Articular chondrocyte of knee joint (primary cell): ENCODE measurements around the gene PGAM1. TPM values are rescaled to one million over a fixed set of nuclear protein-coding genes. Genes with fewer than 3 reads are reported as not detected.

Experiments used
- small RNA-seq: library from RNA; depleted of rRNA; stranded (forward); fragments of <200 nt; gene quantifications from one replicate; pipeline ENCODE3, GENCODE V24; 2012
- total RNA-seq: library from RNA; depleted of rRNA; stranded (reverse); fragments of >200 nt; gene quantifications from 2 replicates; pipeline ENCODE4 v1.2.3, GENCODE V29; 2012

The PGAM1 gene
- total RNA-seq: 524 and 551 TPM in 2 replicates

DNA sequence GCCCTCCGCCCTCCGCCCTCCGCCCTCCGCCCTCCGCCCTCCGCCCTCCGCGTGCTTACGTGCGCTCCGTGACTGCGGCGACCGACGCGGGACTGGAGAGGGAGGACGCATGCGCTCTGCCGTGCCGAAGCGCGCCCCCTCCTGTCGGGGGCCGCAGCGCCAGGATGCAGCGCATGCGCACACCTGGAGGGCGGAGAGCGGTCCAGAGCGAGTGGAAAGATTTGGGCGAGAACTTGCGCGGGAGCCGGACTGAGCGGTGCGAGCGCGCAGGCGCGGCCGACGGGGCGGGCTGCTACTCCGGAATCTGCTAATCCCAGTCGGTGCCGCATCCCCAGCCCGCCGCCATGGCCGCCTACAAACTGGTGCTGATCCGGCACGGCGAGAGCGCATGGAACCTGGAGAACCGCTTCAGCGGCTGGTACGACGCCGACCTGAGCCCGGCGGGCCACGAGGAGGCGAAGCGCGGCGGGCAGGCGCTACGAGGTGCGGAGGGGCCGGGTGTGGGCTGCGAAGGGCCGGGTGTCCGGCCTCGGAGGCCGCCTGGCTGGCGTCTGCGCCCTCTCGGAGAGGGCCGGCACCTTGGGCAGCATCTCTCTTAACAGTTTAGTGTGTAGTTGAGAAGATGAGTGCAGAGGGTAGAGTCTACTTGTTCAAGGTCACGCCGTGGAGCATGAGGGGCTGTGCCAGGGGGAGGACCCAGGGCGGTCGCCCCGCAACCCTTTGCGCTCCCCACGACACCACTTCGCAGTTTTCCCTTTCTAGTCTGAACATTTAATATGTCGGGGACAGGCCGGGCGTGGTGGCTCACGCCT is at the start of gene PGAM1:
Gene PGAM1, plus strand, starts transcription at position 228 of the 812 bp plus-strand sequence. Its CDS starts 117 bp downstream, at position 345.

DNA sequence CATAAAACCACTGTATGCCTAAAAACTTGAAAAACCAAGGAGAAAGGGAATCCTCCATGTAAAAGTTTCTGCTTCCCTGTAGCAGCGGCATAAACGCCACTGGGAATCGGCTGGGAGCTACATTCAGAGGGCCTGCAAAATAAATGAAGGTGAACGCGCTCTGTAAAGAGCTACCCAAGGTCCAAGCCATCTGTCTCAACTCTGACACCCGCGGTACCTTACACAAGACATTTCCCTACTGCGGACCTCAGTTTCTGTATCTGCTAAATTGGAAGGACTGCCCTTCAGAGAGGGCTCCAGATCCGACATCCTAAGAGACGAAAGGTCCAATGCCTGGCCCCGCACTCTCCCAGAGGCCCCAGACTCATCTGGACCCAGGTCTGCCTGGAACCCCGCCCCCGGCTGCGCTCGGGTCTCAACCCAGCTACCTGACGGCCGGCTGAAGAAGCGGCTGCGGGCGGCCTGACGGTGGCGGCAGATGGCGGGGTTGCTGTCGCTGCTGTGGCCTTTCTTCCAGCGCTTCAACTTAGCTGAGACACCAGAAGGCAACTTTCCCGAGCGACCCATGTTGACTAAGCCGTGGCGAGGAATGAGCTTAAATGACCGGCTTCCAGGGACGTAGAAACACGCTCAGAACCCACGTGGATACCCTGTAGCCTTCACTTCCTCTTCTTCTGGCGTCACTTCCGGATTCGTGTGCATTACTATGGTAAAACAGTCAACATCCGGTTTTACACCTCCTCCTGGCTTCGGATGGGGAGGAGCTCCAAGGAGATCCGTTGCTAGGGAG is 25.1 kb upstream of the PGAM1 start, which contains the start of gene RRP12:
Gene RRP12, minus strand, starts transcription at position 676 of the 790 bp plus-strand sequence. Its CDS starts 109 bp downstream, at position 567.

DNA sequence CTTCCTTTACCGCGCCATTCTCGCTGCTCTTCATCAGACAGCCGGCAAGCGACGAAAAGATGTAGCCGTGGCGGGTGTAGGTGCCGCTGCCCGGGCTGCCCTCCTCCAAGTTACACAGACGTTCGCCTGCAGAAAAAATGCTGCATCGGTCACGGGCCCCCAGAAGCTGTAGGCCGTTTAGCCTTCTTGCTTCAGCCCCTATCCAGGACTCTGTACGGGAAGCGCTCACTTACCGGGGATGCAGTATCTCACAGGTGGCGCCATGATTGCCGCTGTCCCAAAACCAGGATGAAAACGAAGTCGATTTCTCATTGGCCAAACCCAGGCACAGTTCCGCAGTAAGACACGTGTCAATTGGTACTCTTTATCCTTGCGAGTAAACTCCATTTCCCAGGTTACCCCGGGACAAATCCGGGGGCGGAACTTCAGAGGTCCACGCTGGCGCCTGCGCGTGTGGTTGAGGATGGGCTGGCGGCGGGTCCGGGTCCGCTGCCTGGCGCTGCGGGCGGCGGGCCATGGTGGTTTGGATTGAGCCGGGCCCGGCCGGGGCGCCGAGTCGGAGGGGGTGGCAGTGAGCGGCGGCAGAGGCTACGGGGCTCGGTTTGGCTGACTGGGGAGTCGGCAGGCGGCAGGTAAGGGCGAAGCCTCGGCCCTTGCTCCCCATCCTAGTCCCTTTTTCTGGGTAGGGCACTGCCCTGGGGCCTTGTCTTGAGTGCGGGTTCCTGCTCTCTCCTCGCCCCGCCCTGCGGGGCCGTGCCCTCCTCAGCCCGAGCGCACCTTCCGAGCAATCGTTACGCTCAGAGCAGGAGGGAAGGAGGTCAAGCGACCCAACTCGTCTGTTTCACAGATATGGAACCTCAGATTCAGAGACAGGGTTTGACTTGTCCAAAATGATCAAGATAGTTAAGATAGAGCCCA is 20.0 kb downstream of the PGAM1 start, which contains the start of the genes EXOSC1 and ZDHHC16:
Gene EXOSC1, minus strand, starts transcription at position 285 of the 918 bp plus-strand sequence. Its CDS starts 21 bp downstream, at position 264.
Gene ZDHHC16, plus strand, starts transcription at position 454 of the 918 bp plus-strand sequence. CDS start 5,501 bp downstream, outside the sequence.

Small RNA genes within 50 kb of the gene (small RNA-seq; reads per million reads assigned to genes)
- gene RF00019: not detected

Other genes with a start within 250 kb of the PGAM1 start
- gene SLIT1, start 240.2 kb upstream of the PGAM1 start, total RNA-seq: under 0.01 TPM in 2 replicates
- gene ARHGAP19, start 133.6 kb upstream of the PGAM1 start, total RNA-seq: 3.7 and 4.3 TPM in 2 replicates
- gene FRAT1, start 106.9 kb upstream of the PGAM1 start, total RNA-seq: 2.1 and 2.6 TPM in 2 replicates
- gene FRAT2, start 91.5 kb upstream of the PGAM1 start, total RNA-seq: 5.0 and 6.5 TPM in 2 replicates
- 14.0 and 15.2 TPM in 2 replicates for gene RRP12, start 24.9 kb upstream of the PGAM1 start, total RNA-seq
- 36.5 and 44.2 TPM in 2 replicates for gene EXOSC1, start 19.8 kb downstream of the PGAM1 start, total RNA-seq
- 45.9 and 46.9 TPM in 2 replicates for gene ZDHHC16, start 20.0 kb downstream of the PGAM1 start, total RNA-seq
- 56.3 and 57.9 TPM in 2 replicates for gene MMS19, start 72.2 kb downstream of the PGAM1 start, total RNA-seq
- 14.0 and 16.1 TPM in 2 replicates for gene UBTD1, start 72.7 kb downstream of the PGAM1 start, total RNA-seq
- 0.86 and 1.0 TPM in 2 replicates for gene ANKRD2, start 146.6 kb downstream of the PGAM1 start, total RNA-seq
- 5.0 and 6.5 TPM in 2 replicates for gene HOGA1, start 158.2 kb downstream of the PGAM1 start, total RNA-seq
- 0.32 and 0.52 TPM in 2 replicates for gene C10orf62, start 163.5 kb downstream of the PGAM1 start, total RNA-seq
- gene MORN4, start 207.3 kb downstream of the PGAM1 start, total RNA-seq: 4.3 and 6.1 TPM in 2 replicates
- gene PI4K2A, start 214.5 kb downstream of the PGAM1 start, total RNA-seq: 25.5 and 28.8 TPM in 2 replicates